ENCODE results near the gene SLC49A4. TPM values are rescaled to one million over a fixed set of nuclear protein-coding genes. Genes with fewer than 3 reads are reported as not detected.

SLC49A4 gene
- total and polyA plus RNA-seq, 2 of the 8 experiments (the other 6 are each of a cell fraction or from before 2014, with no cell fraction given) = 9.5 to 10.2 TPM

DNA sequence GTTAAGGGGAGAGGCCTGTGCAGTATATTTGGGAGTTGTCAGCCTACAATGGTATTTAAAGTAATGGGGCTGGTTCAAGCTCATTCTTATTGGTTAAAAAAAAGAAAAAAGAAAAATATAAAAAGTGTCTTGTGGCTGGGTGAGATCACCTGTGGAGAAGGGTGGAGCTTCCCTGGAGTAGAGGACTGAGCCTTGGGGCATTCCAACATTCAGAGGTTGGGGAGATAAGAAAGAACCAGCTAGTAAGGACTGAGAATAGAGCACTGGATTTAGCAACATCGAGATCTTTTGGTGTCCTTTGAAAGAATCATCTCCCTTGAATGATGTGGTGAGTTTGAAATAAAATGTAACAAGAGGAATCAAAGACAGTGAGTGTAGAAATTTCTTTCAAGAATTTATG, 5.2 kb downstream of the SLC49A4 start:
- H4K91ac ChIP-seq (replicated peaks; ENCODE audit: insufficient read length, low read length) = no peak overlapping the region
- H3K9me3 ChIP-seq (ENCODE audit: insufficient read depth in 2 of 2, low read depth in 1 of 2, low read length in 1 of 2) = no peaks in the 10 kb centered on the region
- H3K27ac ChIP-seq (ENCODE audit: low read depth, low read length) = no peak overlapping the region
- no peak overlapping the region for H3K14ac ChIP-seq (ENCODE audit: insufficient read length)
- peaks cover 0 to 5% (median 0%) of the 10 kb centered on the region in 4 experiments; a peak in 1 of 7 replicates for H3K4me1 ChIP-seq (replicated peaks in 1 of 4; ENCODE audit: control insufficient read depth in 3 of 4, insufficient read depth in 4 of 4, low read length in 3 of 4)
- H3K56ac ChIP-seq (replicated peaks; ENCODE audit: insufficient read length, low read depth, low read length) = no peak overlapping the region
- no peak overlapping the region for H3K9ac ChIP-seq (replicated peaks in 1 of 4; ENCODE audit: extremely low read depth in 1 of 4, low read depth in 3 of 4, low read length in 3 of 4)
- no peak overlapping the region for H3K4me2 ChIP-seq (ENCODE audit: insufficient read depth in 1 of 2, low read depth in 2 of 2, low read length in 2 of 2)
- no peaks in the 10 kb centered on the region for H3K36me3 ChIP-seq (ENCODE audit: control insufficient read depth in 2 of 4, insufficient read depth in 4 of 4, low read length in 3 of 4)
- WGBS, 2 experiments (ENCODE audit: extremely low coverage in 1 of 2, insufficient coverage in 1 of 2, insufficient read length in 1 of 2, insufficient replicate concordance in 2 of 2, low coverage in 1 of 2, low lambda C conversion rate in 2 of 2, missing lambda C conversion rate in 1 of 2) = 86% methylated on average over 1 of the region's 1 CpG; no CpG with 5 or more reads in 1 of the 2 experiments
- CTCF ChIA-PET (ENCODE audit: partially characterized antibody) = interaction anchor here (0.6 to 1.3 kb wide), 2 partner anchors 45 to 170 kb away, joined by 3 to 4 read pairs; no protein-coding TSS in a partner anchor
- no peak overlapping the region for H3K23ac ChIP-seq (ENCODE audit: insufficient read length)
- no peak for DNase-seq (ENCODE audit: low read depth in 1 of 2, low spot score in 2 of 2)
- no peak overlapping the region for H2BK12ac ChIP-seq (ENCODE audit: low read depth, low read length)
- no peak overlapping the region for H2BK15ac ChIP-seq (ENCODE audit: low read length)
- peaks cover 0 to 7% (median 3%) of the 10 kb centered on the region in 4 experiments; a peak in 3 of 7 replicates for H3K27me3 ChIP-seq (replicated peaks in 1 of 4; ENCODE audit: control insufficient read depth in 3 of 4, extremely low read depth in 1 of 4, insufficient read depth in 3 of 4, low read length in 3 of 4)
- no peaks in the 10 kb centered on the region; the same call in 1 of the 2 replicates for H3K23me2 ChIP-seq (ENCODE audit: low read depth, low read length)
- H3K79me2 ChIP-seq (ENCODE audit: control insufficient read depth in 1 of 2, insufficient read depth in 2 of 2, low read length in 2 of 2) = 0 out of 4 replicates have a peak, but pooled peaks cover 0 to 4% of the 10 kb centered on the region in 2 experiments
- H4K5ac ChIP-seq (ENCODE audit: insufficient read length, low read depth, low read length) = no peak overlapping the region
- H2AK5ac ChIP-seq (ENCODE audit: low read depth, low read length) = no peak overlapping the region
- no peak overlapping the region for H2AFZ ChIP-seq (ENCODE audit: low read length)
- no peaks in the 10 kb centered on the region for H4K20me1 ChIP-seq (replicated peaks in 1 of 2; ENCODE audit: control insufficient read depth in 1 of 2, insufficient read depth in 2 of 2, low read length in 2 of 2)
- no peak overlapping the region for H3K18ac ChIP-seq (ENCODE audit: extremely low read depth, low read length)
- no peak overlapping the region for H2BK5ac ChIP-seq (ENCODE audit: low read depth, low read length)
- H2BK120ac ChIP-seq (replicated peaks; ENCODE audit: low read depth, low read length) = no peak overlapping the region
- H3K4ac ChIP-seq (replicated peaks; ENCODE audit: insufficient read length, low read depth, low read length) = no peak overlapping the region
- no peak overlapping the region for H3K4me3 ChIP-seq (ENCODE audit: extremely low read depth in 1 of 4, insufficient read depth in 2 of 4, low read depth in 3 of 4, low read length in 4 of 4)
- no peak overlapping the region for H4K8ac ChIP-seq (ENCODE audit: extremely low read depth, insufficient read depth, low read length)
- POLR2A ChIA-PET (ENCODE audit: partially characterized antibody) = interaction anchor here (1.8 kb wide), 1 partner anchor 11 kb away, joined by 6 read pairs; no protein-coding TSS in a partner anchor
- H3K79me1 ChIP-seq (ENCODE audit: low read depth, low read length) = no peaks in the 10 kb centered on the region
- no peak overlapping the region for H2BK20ac ChIP-seq (ENCODE audit: low read length)
- FAIRE-seq = no peak
- no peak for TF ChIP-seq RAD21 (IDR thresholded peaks at IDR 0.05 in 1 of 2, conservative IDR thresholded peaks at IDR 0.05 in 1 of 2; ENCODE audit: low read depth in 2 of 2, low read length in 2 of 2)
- no peak for TF ChIP-seq JUND (IDR thresholded peaks at IDR 0.05; ENCODE audit: low read length)
- no peak for TF ChIP-seq EGR1 (IDR thresholded peaks at IDR 0.05; ENCODE audit: borderline replicate concordance, low read depth, low read length)

Data from H1 (cell line).